Hepatocyte (in vitro differentiated cells): ENCODE measurements around the gene PGAP3. TPM values are rescaled to one million over a fixed set of nuclear protein-coding genes. Genes with fewer than 3 reads are reported as not detected.

ENCODE experiments used
- DNase-seq: peaks from one replicate; pipeline ENCODE4 v3.0.0-alpha.2; 2016; ENCODE audit warnings: low spot score
- H2AFZ ChIP-seq: fragments of 200-600 bp; sonication (generic); 2 replicates; pipeline ENCODE4 v1.6.0; 2016; ENCODE audit warnings: antibody characterized with exemption, mild to moderate bottlenecking
- H3K27ac ChIP-seq: fragments of 200-600 bp; sonication (generic); 2 replicates; pipeline ENCODE4 v1.5.1; 2016; ENCODE audit warnings: mild to moderate bottlenecking
- H3K27me3 ChIP-seq: fragments of 200-600 bp; sonication (generic); 2 replicates; pipeline ENCODE4 v1.6.1; 2016
- H3K36me3 ChIP-seq: fragments of 200-600 bp; sonication (generic); replicated peaks from 2 replicates; pipeline ENCODE4 v1.5.1; 2016; ENCODE audit warnings: low read depth; ENCODE audit not compliant: insufficient read depth
- H3K4me1 ChIP-seq: fragments of 200-600 bp; sonication (generic); 2 replicates; pipeline ENCODE4 v1.5.1; 2016; ENCODE audit warnings: mild to moderate bottlenecking, moderate library complexity; ENCODE audit not compliant: insufficient read depth
- H3K4me2 ChIP-seq: fragments of 200-600 bp; sonication (generic); 2 replicates; pipeline ENCODE4 v1.6.0; 2016
- H3K4me3 ChIP-seq: fragments of 200-600 bp; sonication (generic); 2 replicates; pipeline ENCODE4 v1.5.1; 2016; ENCODE audit warnings: mild to moderate bottlenecking
- H3K79me2 ChIP-seq: fragments of 200-600 bp; sonication (generic); 2 replicates; pipeline ENCODE4 v1.6.0; 2017; ENCODE audit warnings: mild to moderate bottlenecking
- H3K9me2 ChIP-seq: fragments of 200-600 bp; sonication (generic); replicated peaks from 2 replicates; pipeline ENCODE4 v1.6.0; 2017; ENCODE audit warnings: mild to moderate bottlenecking; ENCODE audit not compliant: insufficient read depth
- H3K9me3 ChIP-seq: fragments of 200-600 bp; sonication (generic); 2 replicates; pipeline ENCODE4 v1.5.1; 2016; ENCODE audit warnings: low read depth, mild to moderate bottlenecking
- H4K20me1 ChIP-seq: fragments of 200-600 bp; sonication (generic); 2 replicates; pipeline ENCODE4 v1.6.0; 2016; ENCODE audit warnings: mild to moderate bottlenecking; ENCODE audit not compliant: insufficient read depth, poor library complexity, severe bottlenecking
- CTCF ChIP-seq: fragments of 200-600 bp; sonication (generic); IDR thresholded peaks from 2 replicates; pipeline ENCODE4 v1.5.1; 2016; ENCODE audit warnings: antibody characterized with exemption, mild to moderate bottlenecking; ENCODE audit not compliant: poor library complexity
- EZH2 ChIP-seq: fragments of 200-600 bp; sonication (generic); IDR thresholded peaks from 2 replicates; pipeline ENCODE4 v1.6.1; 2016; ENCODE audit warnings: antibody characterized with exemption, mild to moderate bottlenecking, borderline replicate concordance
- EZH2phosphoT487 ChIP-seq: fragments of 200-600 bp; sonication (generic); IDR thresholded peaks from one replicate; pipeline ENCODE4 v1.6.1; 2018; ENCODE audit warnings: antibody characterized with exemption, mild to moderate bottlenecking, low read depth, moderate library complexity; ENCODE audit not compliant: unreplicated experiment, severe bottlenecking
- WGBS: methylation state at CpG from one replicate; pipeline ENCODE4 v1.1.6; 2016; ENCODE audit warnings: low lambda C conversion rate; ENCODE audit errors: missing lambda C conversion rate; 5-methylcytosine and 5-hydroxymethylcytosine counted together
- polyA plus RNA-seq: library from polyadenylated mRNA; unstranded; fragments of >200 nt; fragmentation: Nextera tagmentation; extraction: Ambion mirVana; gene quantifications from 2 replicates; pipeline ENCODE4 v1.2.1, GENCODE V29; 2016
- total RNA-seq: library from RNA; depleted of rRNA; stranded (reverse); fragments of >200 nt; gene quantifications from 2 replicates; pipeline ENCODE4 v1.2.3, GENCODE V29; 2014

The PGAP3 gene
- total and polyA plus RNA-seq, 2 experiments from 2014 or later: 33.0 to 35.4 TPM

DNA sequence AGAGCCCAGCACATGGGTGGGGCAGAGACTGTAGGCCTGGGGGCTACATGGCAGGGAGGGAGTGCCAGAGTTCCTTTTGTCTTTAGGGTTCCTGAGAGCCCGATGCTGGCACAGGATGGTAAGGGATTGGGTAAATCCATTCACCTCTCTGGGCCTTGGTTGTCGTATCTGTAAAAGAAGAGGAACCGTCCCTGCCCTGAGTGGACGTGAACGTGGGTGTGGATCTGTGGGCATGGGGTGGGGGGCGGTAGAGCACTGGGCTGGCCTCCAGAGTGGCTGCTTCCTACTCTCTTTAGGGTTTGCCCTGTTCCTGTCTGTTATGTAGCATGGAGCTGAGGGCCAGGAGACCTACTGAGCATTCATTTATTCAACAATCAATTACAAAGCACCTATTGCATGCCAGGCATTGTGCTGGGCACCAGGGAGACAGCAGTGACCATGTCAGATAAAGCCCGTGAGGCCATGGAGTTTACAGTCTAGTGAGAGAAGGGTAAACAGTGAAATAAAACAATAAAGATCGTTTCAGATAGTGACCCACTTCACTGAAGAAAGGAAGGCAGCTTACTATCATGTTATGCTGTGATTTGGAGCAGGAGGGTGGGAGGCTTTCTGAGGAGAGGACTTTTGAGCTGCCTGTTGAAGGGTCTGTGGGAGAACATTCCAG lies 35.8 kb downstream of the PGAP3 start:
- peak; percentile 40 for DNase-seq
- Histone ChIP-seq H3K36me3 (no peaks in the 10 kb centered on the region), H3K4me3 (no peak overlapping the region), H3K79me2 (peaks cover 53% of the 10 kb centered on the region), H3K27ac (peak overlapping the region; percentile 86), H3K27me3 (no peaks in the 10 kb centered on the region), H2AFZ (no peak overlapping the region), H3K9me3 (no peaks in the 10 kb centered on the region), H3K9me2 (no peaks in the 10 kb centered on the region), H3K4me1 (peaks cover 27% of the 10 kb centered on the region), H3K4me2 (peak overlapping the region; percentile 21), H4K20me1 (no peaks in the 10 kb centered on the region)
- TF ChIP-seq EZH2phosphoT487 (no peak), CTCF (no peak), EZH2 (no peak)
- 71% methylated on average over 8 of the region's 8 CpGs for WGBS

- Histone ChIP-seq H3K9me2 (no peaks in the 10 kb centered on the region), H3K27ac (no peak overlapping the region), H3K4me2 (no peak overlapping the region), H3K4me1 (peaks cover 27% of the 10 kb centered on the region), H3K79me2 (peaks cover 67% of the 10 kb centered on the region), H3K36me3 (no peaks in the 10 kb centered on the region), H3K27me3 (no peaks in the 10 kb centered on the region), H4K20me1 (no peaks in the 10 kb centered on the region), H3K9me3 (no peaks in the 10 kb centered on the region), H3K4me3 (no peak overlapping the region), H2AFZ (no peak overlapping the region)
- DNase-seq: no peak
- WGBS: 90% methylated on average over 11 of the region's 11 CpGs
- TF ChIP-seq EZH2 (no peak), EZH2phosphoT487 (no peak), CTCF (no peak)
Observed at GRCh38 chr17:39650121-39650579, 37.7 kb downstream of the PGAP3 start.

- Histone ChIP-seq H3K27ac (no peak overlapping the region), H2AFZ (no peak overlapping the region), H3K79me2 (peaks cover 67% of the 10 kb centered on the region), H3K9me2 (no peaks in the 10 kb centered on the region), H3K9me3 (no peaks in the 10 kb centered on the region), H3K4me1 (peaks cover 24% of the 10 kb centered on the region), H3K27me3 (no peaks in the 10 kb centered on the region), H3K36me3 (no peaks in the 10 kb centered on the region), H4K20me1 (no peaks in the 10 kb centered on the region), H3K4me2 (no peak overlapping the region), H3K4me3 (no peak overlapping the region)
- no peak for DNase-seq
- WGBS: 93% methylated on average over 14 of the region's 15 CpGs
- TF ChIP-seq CTCF (no peak), EZH2 (no peak), EZH2phosphoT487 (no peak)
Observed at GRCh38 chr17:39648616-39649366, 39.1 kb downstream of the PGAP3 start.
